AG09309 (cell line): Measurements from ENCODE around the gene E4F1.
A peak's percentile ranks its signal among the peaks of the same experiment; 100 is the strongest.

Source experiments
- DNase-seq: peaks from one replicate; pipeline ENCODE4 v3.0.0-alpha.2; 2010; ENCODE audit warnings: low read depth
- H3K4me3 ChIP-seq: 2 replicates; pipeline ENCODE4 v1.5.1; 2011; ENCODE audit warnings: mild to moderate bottlenecking, low read depth, low read length, moderate library complexity; ENCODE audit not compliant: control insufficient read depth
- CTCF ChIP-seq: IDR thresholded peaks from 2 replicates; pipeline ENCODE4 v1.5.1; 2011; ENCODE audit warnings: mild to moderate bottlenecking, low read depth, low read length, inconsistent platforms; ENCODE audit not compliant: insufficient read depth, control insufficient read depth; ENCODE audit errors: missing control alignments

E4F1 gene

GRCh38 chr16:2205967-2206313 is 17.5 kb upstream of the E4F1 start:
- H3K4me3 ChIP-seq: peak overlapping the region; percentile 76
- no peak for DNase-seq
- no peak for TF ChIP-seq CTCF

DNA sequence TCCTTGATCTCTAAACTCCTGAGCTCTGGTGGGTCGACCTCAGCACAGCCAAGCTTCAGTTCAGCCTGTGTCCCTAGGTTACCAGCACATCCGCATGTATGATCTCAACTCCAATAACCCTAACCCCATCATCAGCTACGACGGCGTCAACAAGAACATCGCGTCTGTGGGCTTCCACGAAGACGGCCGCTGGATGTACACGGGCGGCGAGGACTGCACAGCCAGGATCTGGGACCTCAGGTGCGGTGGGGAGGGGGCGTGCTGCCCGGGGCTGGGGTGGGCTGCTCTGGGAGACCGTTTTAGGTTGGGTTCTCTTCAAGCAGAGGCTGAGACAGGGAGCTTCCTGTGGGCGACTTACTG is 17.0 kb upstream of the E4F1 start:
- peak overlapping the region; percentile 76 for H3K4me3 ChIP-seq
- TF ChIP-seq CTCF: no peak
- DNase-seq: no peak

DNA sequence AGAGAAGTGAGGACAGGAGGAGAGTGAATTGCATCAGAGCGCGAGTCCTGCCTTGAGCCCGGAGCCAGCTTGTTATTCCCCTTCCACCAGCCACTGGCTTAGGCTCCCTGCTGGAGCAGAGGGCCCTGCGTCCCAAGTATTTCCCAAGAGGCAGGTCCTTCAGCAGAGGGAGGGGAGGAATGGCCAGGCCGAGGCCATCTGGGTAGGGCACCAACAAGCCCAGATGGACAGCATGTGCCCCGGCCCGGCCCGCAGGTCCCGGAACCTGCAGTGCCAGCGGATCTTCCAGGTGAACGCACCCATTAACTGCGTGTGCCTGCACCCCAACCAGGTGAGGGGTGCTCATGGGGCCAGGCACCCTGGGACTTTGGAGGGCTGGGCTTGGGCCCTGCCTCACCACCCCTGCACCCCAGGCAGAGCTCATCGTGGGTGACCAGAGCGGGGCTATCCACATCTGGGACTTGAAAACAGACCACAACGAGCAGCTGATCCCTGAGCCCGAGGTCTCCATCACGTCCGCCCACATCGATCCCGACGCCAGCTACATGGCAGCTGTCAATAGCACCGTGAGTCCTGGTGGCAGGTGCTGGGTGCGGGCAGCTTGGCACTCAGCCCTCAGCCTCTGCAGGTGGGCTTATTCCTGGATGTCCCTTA is 16.5 kb upstream of the E4F1 start:
- TF ChIP-seq CTCF: no peak
- no peak overlapping the region for H3K4me3 ChIP-seq
- DNase-seq: no peak

DNA sequence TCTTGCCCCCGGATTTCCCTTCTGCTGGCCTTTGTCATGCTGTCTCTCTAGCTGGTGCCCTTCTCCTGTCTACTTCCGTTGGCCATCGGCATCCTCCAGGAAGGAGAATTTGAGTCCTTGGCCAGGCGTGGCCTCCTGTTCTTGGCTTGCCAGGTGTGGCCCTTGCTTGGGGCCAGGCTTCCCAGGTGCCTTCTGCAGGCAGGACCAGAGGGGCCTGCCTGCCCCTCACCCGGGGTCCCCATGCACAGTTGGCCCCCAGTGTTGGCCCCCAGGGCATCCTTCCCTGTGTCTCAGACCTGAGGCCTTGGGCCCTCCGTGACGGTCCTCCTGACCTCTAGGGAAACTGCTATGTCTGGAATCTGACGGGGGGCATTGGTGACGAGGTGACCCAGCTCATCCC is 15.5 kb upstream of the E4F1 start:
- TF ChIP-seq CTCF: no peak
- DNase-seq: no peak
- no peak overlapping the region for H3K4me3 ChIP-seq

DNA sequence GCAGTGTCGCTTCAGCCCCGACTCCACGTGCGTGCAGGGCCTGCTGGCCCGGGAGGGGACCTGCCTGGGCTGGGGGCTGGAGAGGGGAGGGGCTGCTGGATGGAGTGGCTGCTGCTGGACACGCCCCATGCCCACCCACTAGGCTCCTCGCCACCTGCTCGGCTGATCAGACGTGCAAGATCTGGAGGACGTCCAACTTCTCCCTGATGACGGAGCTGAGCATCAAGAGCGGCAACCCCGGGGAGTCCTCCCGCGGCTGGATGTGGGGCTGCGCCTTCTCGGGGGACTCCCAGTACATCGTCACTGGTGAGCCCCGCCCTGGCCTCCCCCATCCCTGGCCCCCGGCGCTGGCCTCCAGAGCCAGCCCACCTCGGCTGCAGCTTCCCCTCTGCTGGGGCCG is 15.1 kb upstream of the E4F1 start:
- no peak for TF ChIP-seq CTCF

DNA sequence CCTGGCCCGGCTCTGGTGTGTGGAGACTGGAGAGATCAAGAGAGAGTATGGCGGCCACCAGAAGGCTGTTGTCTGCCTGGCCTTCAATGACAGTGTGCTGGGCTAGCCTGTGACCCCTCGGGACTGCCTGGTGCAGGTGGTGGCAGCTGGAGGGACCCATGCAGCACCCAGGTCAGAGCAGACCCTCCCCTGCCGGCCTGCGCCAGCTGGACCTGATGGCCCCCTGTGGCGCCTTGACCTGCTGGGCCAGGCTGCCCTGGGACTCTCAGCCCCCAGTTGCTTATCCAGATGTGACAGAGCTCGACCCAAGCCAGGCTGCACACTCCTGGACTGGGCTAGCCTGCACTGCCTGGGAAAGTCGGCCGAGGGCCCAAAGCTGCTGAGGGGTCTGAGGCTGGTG is 14.6 kb upstream of the E4F1 start:
- no peak overlapping the region for H3K4me3 ChIP-seq
- TF ChIP-seq CTCF: no peak
- no peak for DNase-seq

More for the DNA sequence above, 15.1 kb upstream of the E4F1 start:
- H3K4me3 ChIP-seq: no peak overlapping the region
- no peak for DNase-seq
